Kidney (tissue), 14 donors: Measurements from ENCODE around the gene URAD. TPM values are rescaled to one million over a fixed set of nuclear protein-coding genes. Genes with fewer than 3 reads are reported as not detected.

ENCODE experiments used
- DNase-seq, 5 donors: peaks; one replicate each; pipeline ENCODE4 v3.0.0-alpha.2; 2013 to 2020
- FAIRE-seq: peaks from 2 replicates; lab custom pipeline; 2012; peaks lifted over from hg19 to GRCh38; lab: Jason Lieb, UNC
- H3K27ac ChIP-seq, 2 donors: one replicate each; pipeline ENCODE4 v1.7.0; 2013; ENCODE audit warnings: low read depth in 2 of 2, low read length in 2 of 2, inconsistent platforms in 1 of 2
- H3K27me3 ChIP-seq: one replicate; pipeline ENCODE4 v1.7.1; 2013; ENCODE audit warnings: low read length, inconsistent platforms; ENCODE audit not compliant: control insufficient read depth, insufficient read depth
- H3K36me3 ChIP-seq, 3 donors: one replicate each; pipeline versions ENCODE4 v1.7.0 to v1.7.1; 2013; ENCODE audit warnings: low read length in 3 of 3, control low read depth in 1 of 3, inconsistent platforms in 1 of 3; ENCODE audit not compliant: insufficient read depth in 3 of 3, control insufficient read depth in 2 of 3
- H3K4me1 ChIP-seq, 3 donors: one replicate each; pipeline versions ENCODE4 v1.7.0 to v1.7.1; 2013; ENCODE audit warnings: low read length in 3 of 3, inconsistent platforms in 1 of 3, low read depth in 1 of 3; ENCODE audit not compliant: control insufficient read depth in 2 of 3, insufficient read depth in 2 of 3
- H3K4me3 ChIP-seq, 3 donors: one replicate each; pipeline versions ENCODE4 v1.7.0 to v1.8.1; 2013; ENCODE audit warnings: low read length in 3 of 3, control low read depth in 1 of 3, inconsistent platforms in 1 of 3
- H3K9ac ChIP-seq, 3 donors: one replicate each; pipeline versions ENCODE4 v1.7.0 to v1.7.1; 2013; ENCODE audit warnings: low read length in 3 of 3, control low read depth in 1 of 3, inconsistent platforms in 1 of 3
- H3K9me3 ChIP-seq, 3 donors: one replicate each; pipeline versions ENCODE4 v1.7.0 to v1.7.1; 2013; ENCODE audit warnings: low read length in 3 of 3, control low read depth in 1 of 3, inconsistent platforms in 1 of 3; ENCODE audit not compliant: control insufficient read depth in 2 of 3, insufficient read depth in 1 of 3
- CTCF ChIP-seq: IDR thresholded peaks from 3 replicates; pipeline ENCODE4 v1.5.1; 2012; ENCODE audit warnings: mild to moderate bottlenecking, moderate library complexity, borderline replicate concordance; ENCODE audit not compliant: insufficient read depth; ENCODE audit errors: extremely low read depth
- intact Hi-C: fragments of 100-400 bp; cut with DNase I; formaldehyde crosslinking; loops from one replicate; pipeline ENCODE4 v1.11.1; 2022
- polyA plus RNA-seq: library from polyadenylated mRNA; stranded (reverse); fragments of 350-450 nt; fragmentation: Illumina TruSeq; extraction: RNeasy Lipid Tissue Mini Kit (QIAGEN cat#74804); gene quantifications from one replicate; pipeline ENCODE4 v1.2.3, GENCODE V29; 2014; ENCODE audit warnings: low read depth, low replicate concordance; ENCODE audit not compliant: insufficient read depth
- total RNA-seq: library from RNA; stranded (reverse); fragmentation: NEBNext Ultra II Directional; extraction: Animal tissue kit (Norgen Biotek cat#: 25700); gene quantifications from one replicate; pipeline ENCODE4 v1.2.1, GENCODE V29; 2021
- donor health status: control.
- donor health status: control.
- donor health status: control.
- donor health status: control.
- donor health status: control.
- donor health status: DM: yes; HTN: yes; CAD: no.
- donor health status: Normal renal cell carcinoma (clear cell type).

URAD gene
- total and polyA plus RNA-seq, 2 donors from 2014 or later = not detected

GRCh38 chr13:28027607-28028364, 39.3 kb upstream of the URAD start:
- no peak for DNase-seq
- FAIRE-seq = no peak
- no peak overlapping the region for H3K4me3 ChIP-seq

GRCh38 chr13:28027071-28027470, 38.6 kb upstream of the URAD start:
- no peak for TF ChIP-seq CTCF
- H3K36me3 ChIP-seq = no peaks in the 10 kb centered on the region
- H3K9ac ChIP-seq = no peak overlapping the region
- H3K4me3 ChIP-seq = no peak overlapping the region
- intact Hi-C loops = no loop called here
- FAIRE-seq (no peak), DNase-seq (no peak)
- no peaks in the 10 kb centered on the region for H3K9me3 ChIP-seq
- no peak overlapping the region for H3K27ac ChIP-seq
- H3K27me3 ChIP-seq = no peaks in the 10 kb centered on the region
- H3K4me1 ChIP-seq = peaks cover 0 to 4% (median 0%) of the 10 kb centered on the region in 3 donors

More at GRCh38 chr13:28027607-28028364, 39.3 kb upstream of the URAD start:
- no peaks in the 10 kb centered on the region for H3K27me3 ChIP-seq
- TF ChIP-seq CTCF = no peak
- H3K9me3 ChIP-seq = no peaks in the 10 kb centered on the region
- no peaks in the 10 kb centered on the region for H3K36me3 ChIP-seq
- H3K4me1 ChIP-seq = peaks cover 0 to 2% (median 0%) of the 10 kb centered on the region in 3 donors
- H3K27ac ChIP-seq = no peak overlapping the region
- no peak overlapping the region for H3K9ac ChIP-seq
- intact Hi-C loops = no loop called here

GRCh38 chr13:28026508-28026907, 38.0 kb upstream of the URAD start:
- intact Hi-C loops = no loop called here

More at GRCh38 chr13:28026508-28026907, 38.0 kb upstream of the URAD start:
- H3K9me3 ChIP-seq = no peaks in the 10 kb centered on the region
- H3K4me3 ChIP-seq = no peak overlapping the region
- peaks cover 0 to 4% (median 0%) of the 10 kb centered on the region in 3 donors for H3K4me1 ChIP-seq
- TF ChIP-seq CTCF = no peak
- no peak overlapping the region for H3K27ac ChIP-seq
- H3K9ac ChIP-seq = no peak overlapping the region
- no peak for FAIRE-seq
- H3K27me3 ChIP-seq = no peaks in the 10 kb centered on the region
- DNase-seq = no peak
- no peaks in the 10 kb centered on the region for H3K36me3 ChIP-seq
